ENCODE results near the gene TESK2. TPM values are rescaled to one million over a fixed set of nuclear protein-coding genes. Genes with fewer than 3 reads are reported as not detected.
A peak's percentile ranks its signal among the peaks of the same experiment; 100 is the strongest.

TESK2 gene
- total RNA-seq, 1 donor from 2014 or later: 12.2 TPM

DNA sequence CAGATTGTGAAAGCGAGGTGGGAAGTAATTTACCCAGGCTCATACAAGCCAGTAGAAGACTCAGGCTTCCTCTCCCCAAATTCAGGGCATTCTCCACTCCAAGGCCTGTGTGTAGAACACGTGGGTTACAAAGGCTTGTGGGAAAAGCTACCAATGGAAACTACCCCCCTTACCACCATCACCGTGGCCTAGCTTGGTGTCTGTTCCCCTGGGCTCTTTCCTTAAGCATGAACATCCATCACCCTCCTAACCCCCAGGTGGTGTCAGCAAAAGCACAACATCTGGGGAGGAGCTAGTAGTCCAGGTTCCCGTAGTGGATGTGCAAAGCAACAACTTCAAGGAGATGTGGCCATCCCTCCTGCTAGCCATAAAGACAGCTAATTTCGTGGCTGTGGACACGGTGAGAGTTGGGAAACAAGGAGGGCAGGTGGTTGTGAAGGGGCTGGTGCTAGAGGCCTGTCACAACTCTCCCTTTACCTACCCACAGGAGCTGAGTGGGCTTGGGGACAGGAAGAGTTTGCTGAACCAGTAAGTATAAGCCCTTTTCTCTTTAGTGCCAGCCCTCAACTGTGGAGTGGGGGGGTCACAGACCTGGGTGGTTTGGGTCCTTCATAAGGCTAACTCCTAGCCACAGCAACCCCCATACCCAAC, 150.0 kb downstream of the TESK2 start:
- peak overlapping the region; percentile 99 for H3K27ac Mint-ChIP-seq
- peaks cover 54% of the 10 kb centered on the region for H3K36me3 Mint-ChIP-seq (ENCODE audit: low read depth)
- TF ChIP-seq, protein P1, sequence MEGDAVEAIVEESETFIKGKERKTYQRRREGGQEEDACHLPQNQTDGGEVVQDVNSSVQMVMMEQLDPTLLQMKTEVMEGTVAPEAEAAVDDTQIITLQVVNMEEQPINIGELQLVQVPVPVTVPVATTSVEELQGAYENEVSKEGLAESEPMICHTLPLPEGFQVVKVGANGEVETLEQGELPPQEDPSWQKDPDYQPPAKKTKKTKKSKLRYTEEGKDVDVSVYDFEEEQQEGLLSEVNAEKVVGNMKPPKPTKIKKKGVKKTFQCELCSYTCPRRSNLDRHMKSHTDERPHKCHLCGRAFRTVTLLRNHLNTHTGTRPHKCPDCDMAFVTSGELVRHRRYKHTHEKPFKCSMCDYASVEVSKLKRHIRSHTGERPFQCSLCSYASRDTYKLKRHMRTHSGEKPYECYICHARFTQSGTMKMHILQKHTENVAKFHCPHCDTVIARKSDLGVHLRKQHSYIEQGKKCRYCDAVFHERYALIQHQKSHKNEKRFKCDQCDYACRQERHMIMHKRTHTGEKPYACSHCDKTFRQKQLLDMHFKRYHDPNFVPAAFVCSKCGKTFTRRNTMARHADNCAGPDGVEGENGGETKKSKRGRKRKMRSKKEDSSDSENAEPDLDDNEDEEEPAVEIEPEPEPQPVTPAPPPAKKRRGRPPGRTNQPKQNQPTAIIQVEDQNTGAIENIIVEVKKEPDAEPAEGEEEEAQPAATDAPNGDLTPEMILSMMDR (IDR thresholded peaks at IDR 0.05): no peak
- H3K4me3 Mint-ChIP-seq: peak overlapping the region; percentile 100
- no peaks in the 10 kb centered on the region for H3K9me3 Mint-ChIP-seq
- POLR2A ChIA-PET: interaction anchor here (0.7 to 5.6 kb wide), 24 partner anchors 9 to 619 kb away, joined by 3 to 217 read pairs (median 14); partner anchors contain the start of genes CCDC163, HECTD3, HPDL and MMACHC
- ATAC-seq (ENCODE audit: low read depth) (no peak), DNase-seq (no peak)
- H3K27me3 Mint-ChIP-seq: no peaks in the 10 kb centered on the region
- H3K4me1 Mint-ChIP-seq: peaks cover 39% of the 10 kb centered on the region
- intact Hi-C loops (cut with micrococcal nuclease): loop anchor here (1.0 to 2.0 kb wide), 8 partner anchors 38 to 610 kb away; partner anchors contain the start of genes CCDC163, EIF2B3, GPBP1L1 and MMACHC
- CTCF ChIA-PET: interaction anchor here (0.7 to 3.1 kb wide), 10 partner anchors 8 to 327 kb away, joined by 3 to 14 read pairs (median 6); partner anchors contain the start of genes CCDC163 and MMACHC

DNA sequence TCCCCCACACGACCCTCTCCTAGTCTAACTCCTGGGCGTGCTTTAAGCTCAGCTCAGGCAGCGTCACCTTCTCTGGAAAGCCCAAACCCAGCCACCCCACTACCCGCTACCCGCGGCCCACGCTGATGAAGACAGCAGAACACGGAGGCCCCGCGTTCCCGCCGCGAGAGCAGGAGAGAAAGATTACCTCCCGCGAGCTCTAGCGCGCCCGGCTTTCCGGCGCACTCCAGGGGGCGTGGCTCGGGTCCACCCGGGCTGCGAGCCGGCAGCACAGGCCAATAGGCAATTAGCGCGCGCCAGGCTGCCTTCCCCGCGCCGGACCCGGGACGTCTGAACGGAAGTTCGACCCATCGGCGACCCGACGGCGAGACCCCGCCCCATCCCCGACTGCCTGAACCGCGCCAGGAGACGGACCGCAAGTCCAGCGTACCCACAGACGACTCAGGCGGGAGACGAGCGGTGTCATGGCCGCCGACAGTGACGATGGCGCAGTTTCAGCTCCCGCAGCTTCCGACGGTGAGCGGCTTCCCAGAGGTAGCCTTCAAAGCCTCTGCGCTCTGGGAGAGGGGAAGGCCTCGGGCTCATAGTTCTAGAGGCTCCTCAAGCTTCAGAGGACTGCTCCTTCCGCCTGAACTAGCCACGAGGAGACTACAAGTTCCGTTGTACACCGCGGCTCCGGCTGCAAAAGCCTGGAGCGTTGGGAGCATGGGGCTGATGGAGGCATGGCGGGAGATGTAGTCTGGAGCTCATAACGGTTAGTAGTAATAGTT, 151.0 kb downstream of the TESK2 start, which contains the start of the genes MUTYH and TOE1:
TSS of gene MUTYH (minus strand) at position 652 of the 770 bp plus-strand sequence. CDS start 5,935 bp downstream, outside the sequence.
TSS of gene TOE1 (plus strand) at position 382 of the 770 bp plus-strand sequence. CDS start at position 465, 83 bp downstream.
- peaks cover 44% of the 10 kb centered on the region for H3K36me3 Mint-ChIP-seq (ENCODE audit: low read depth)
- peak within 1 kb of the TSS; percentile 100 for H3K4me3 Mint-ChIP-seq
- peak; percentile 85 for DNase-seq
- intact Hi-C loops (cut with micrococcal nuclease): loop anchor here (1.0 to 2.0 kb wide), 9 partner anchors 14 to 609 kb away; partner anchors contain the start of genes CCDC163, EIF2B3, GPBP1L1 and HPDL
- H3K4me1 Mint-ChIP-seq: peaks cover 39% of the 10 kb centered on the region
- CTCF ChIA-PET: interaction anchor here (0.6 to 3.1 kb wide), 12 partner anchors 9 to 328 kb away, joined by 3 to 14 read pairs (median 6); partner anchors contain the start of genes CCDC163, MMACHC and UROD
- H3K27me3 Mint-ChIP-seq: no peaks in the 10 kb centered on the region
- POLR2A ChIA-PET: interaction anchor here (0.6 to 5.6 kb wide), 43 partner anchors 8 to 907 kb away, joined by 3 to 217 read pairs (median 6); partner anchors contain the start of genes ARMH1, CCDC163, GPBP1L1 and HECTD3
- TF ChIP-seq, protein P1 (IDR thresholded peaks at IDR 0.05): no peak
- no peaks in the 10 kb centered on the region for H3K9me3 Mint-ChIP-seq
- ATAC-seq (ENCODE audit: low read depth): peak; percentile 86
- peak within 1 kb of the TSS; percentile 99 for H3K27ac Mint-ChIP-seq

DNA sequence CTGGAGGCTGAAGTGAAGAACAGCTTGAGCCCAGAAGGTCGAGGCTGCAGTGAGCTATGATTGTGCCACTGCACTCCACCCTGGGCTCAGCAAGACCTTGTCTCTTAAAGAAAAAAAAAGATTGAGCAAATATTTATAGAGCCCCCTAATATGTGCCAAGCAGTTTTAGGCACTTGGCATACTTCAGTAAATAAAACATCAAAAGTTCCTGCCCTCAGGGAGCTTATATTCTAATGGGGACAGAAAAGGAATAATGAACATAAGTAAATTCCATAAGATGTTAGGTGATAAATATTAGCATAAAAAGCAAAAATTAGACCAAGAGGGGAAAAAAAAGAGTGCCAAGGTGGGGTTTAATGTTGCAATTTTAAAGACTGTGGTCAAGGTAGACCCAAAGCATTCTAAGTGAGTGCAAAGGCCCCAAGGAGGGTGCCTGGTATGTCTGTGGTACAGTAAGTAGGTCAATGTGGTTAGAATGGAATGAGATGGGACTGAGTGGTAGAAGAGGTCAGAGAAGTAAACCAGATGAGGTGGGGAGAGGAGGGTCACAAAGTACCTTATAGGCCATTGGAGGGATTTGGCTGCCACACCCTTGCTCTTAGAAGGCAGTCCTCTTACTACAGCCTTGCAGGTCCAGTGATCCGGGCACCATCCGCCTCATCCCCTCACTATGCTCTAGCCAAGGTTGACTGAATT, 153.2 kb downstream of the TESK2 start:
- H3K27ac Mint-ChIP-seq: no peak overlapping the region

DNA sequence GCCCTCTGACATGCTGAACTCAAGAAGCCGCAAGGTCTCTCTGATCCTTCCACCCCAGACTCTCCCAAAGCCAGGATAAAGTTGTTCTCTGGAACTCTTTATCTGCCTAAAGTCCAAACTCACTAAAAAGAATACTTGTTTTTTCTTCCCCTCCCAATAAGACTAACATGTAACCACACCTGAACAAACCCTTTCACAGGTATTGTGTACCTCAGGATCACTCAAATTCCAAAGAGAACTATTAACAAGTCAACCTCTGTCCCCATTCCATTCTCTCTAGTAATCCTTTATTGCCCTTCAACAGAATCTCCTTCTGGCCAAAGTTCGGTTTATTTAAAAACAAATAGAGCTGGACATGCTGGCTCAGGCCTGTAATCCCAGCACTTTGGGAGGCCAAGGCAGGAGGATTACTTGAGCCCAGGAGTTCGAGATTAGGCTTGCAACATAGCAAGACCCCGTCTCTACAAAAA, 155.1 kb downstream of the TESK2 start:
- no peak for ATAC-seq (ENCODE audit: low read depth)
- ChIA-PET CTCF (no interaction called here), POLR2A (interaction anchor here (5.6 kb wide), 1 partner anchor 31 kb away, joined by 217 read pairs; no protein-coding TSS in a partner anchor)
- Mint-ChIP-seq H3K27me3 (no peaks in the 10 kb centered on the region), H3K36me3 (ENCODE audit: low read depth) (peaks cover 39% of the 10 kb centered on the region), H3K9me3 (no peaks in the 10 kb centered on the region), H3K27ac (no peak overlapping the region), H3K4me3 (no peak overlapping the region), H3K4me1 (peaks cover 29% of the 10 kb centered on the region)
- TF ChIP-seq, protein P1 (IDR thresholded peaks at IDR 0.05): no peak
- DNase-seq: no peak
- intact Hi-C loops (cut with micrococcal nuclease): no loop called here

More for the DNA sequence above, 153.2 kb downstream of the TESK2 start:
- intact Hi-C loops (cut with micrococcal nuclease): no loop called here
- CTCF ChIA-PET: no interaction called here
- Mint-ChIP-seq H3K4me3 (no peak overlapping the region), H3K4me1 (peaks cover 44% of the 10 kb centered on the region), H3K9me3 (no peaks in the 10 kb centered on the region), H3K36me3 (ENCODE audit: low read depth) (peaks cover 44% of the 10 kb centered on the region), H3K27me3 (no peaks in the 10 kb centered on the region)
- POLR2A ChIA-PET: interaction anchor here (0.6 to 5.6 kb wide), 6 partner anchors 18 to 606 kb away, joined by 3 to 217 read pairs (median 6); partner anchors contain the start of genes HECTD3, RPS8 and UROD
- ATAC-seq (ENCODE audit: low read depth): no peak
- DNase-seq: no peak
- TF ChIP-seq, protein P1 (IDR thresholded peaks at IDR 0.05): no peak
